IMR-90 (cell line): ENCODE measurements around the gene OR9A4.

Source experiments
- BHLHE40 ChIP-seq: fragments of 150-350 bp; IDR thresholded peaks from 2 replicates; pipeline ENCODE4 v1.6.1; 2016; ENCODE audit warnings: mild to moderate bottlenecking, low read depth, low read length
- CEBPB ChIP-seq: IDR thresholded peaks from 2 replicates; pipeline ENCODE4 v1.6.1; 2012; ENCODE audit warnings: low read depth, low read length, improper control_type of control experiment
- CHD1 ChIP-seq: IDR thresholded peaks from 2 replicates; pipeline ENCODE4 v1.6.1; 2012; ENCODE audit warnings: low read depth, low read length, improper control_type of control experiment
- FOS ChIP-seq: fragments of 150-350 bp; IDR thresholded peaks from 2 replicates; pipeline ENCODE4 v1.6.1; 2016; ENCODE audit warnings: low read depth, low read length
- MXI1 ChIP-seq: IDR thresholded peaks from 2 replicates; pipeline ENCODE4 v1.6.1; 2012; ENCODE audit warnings: low read depth, mild to moderate bottlenecking, low read length, moderate library complexity, borderline replicate concordance
- NFE2L2 ChIP-seq: fragments of 150-350 bp; IDR thresholded peaks from 2 replicates; pipeline ENCODE4 v1.6.1; 2016; ENCODE audit warnings: low read depth, mild to moderate bottlenecking, low read length
- POLR2A ChIP-seq: IDR thresholded peaks from 2 replicates; pipeline ENCODE4 v1.6.1; 2012; ENCODE audit warnings: mild to moderate bottlenecking, low read depth, low read length
- RAD21 ChIP-seq: IDR thresholded peaks from 2 replicates; pipeline ENCODE4 v1.6.1; 2012; ENCODE audit warnings: low read length, improper control_type of control experiment
- RFX5 ChIP-seq: IDR thresholded peaks from 2 replicates; pipeline ENCODE4 v1.8.0; 2012; ENCODE audit warnings: low read depth, mild to moderate bottlenecking, low read length, moderate library complexity
- SMC3 ChIP-seq: fragments of 150-350 bp; IDR thresholded peaks from 2 replicates; pipeline ENCODE4 v1.6.1; 2016; ENCODE audit warnings: low read depth, mild to moderate bottlenecking, antibody characterized with exemption, low read length, moderate library complexity
- TF ChIP-seq, protein P1 (sequence below): conservative IDR thresholded peaks from 2 replicates; pipeline ENCODE4 v1.5.1; 2012; ENCODE audit warnings: mild to moderate bottlenecking, low read depth, low read length, improper control_type of control experiment
- TF ChIP-seq, protein P2 (sequence below): fragments of 150-350 bp; IDR thresholded peaks from 2 replicates; pipeline ENCODE4 v1.6.1; 2016; ENCODE audit warnings: low read depth, mild to moderate bottlenecking, low read length, moderate library complexity, borderline replicate concordance
- TF ChIP-seq, protein P3 (sequence below): fragments of 150-350 bp; IDR thresholded peaks from 2 replicates; pipeline ENCODE4 v1.6.1; 2017; ENCODE audit warnings: mild to moderate bottlenecking, antibody characterized with exemption, low read length, low read depth

DNA sequence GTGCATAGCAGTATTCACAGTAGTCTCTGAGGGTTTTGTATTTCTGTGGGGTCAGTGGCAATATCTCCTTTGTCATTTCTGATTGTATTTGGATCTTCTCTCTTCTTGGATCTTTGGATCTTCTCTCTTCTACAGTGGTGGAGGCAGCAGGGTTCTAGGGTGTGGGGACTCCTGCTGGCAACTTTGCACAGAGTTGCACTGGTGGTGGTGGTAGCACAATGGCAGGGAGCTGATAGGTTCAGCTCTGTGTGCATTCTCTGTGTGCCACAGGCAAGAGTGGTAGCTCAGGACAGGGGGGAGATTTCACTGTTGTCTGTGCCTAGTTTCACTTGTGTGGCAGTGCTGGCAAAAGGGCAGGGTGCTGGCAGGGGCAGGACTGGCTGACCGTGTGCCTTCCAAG is 39.8 kb upstream of the OR9A4 start:
- TF ChIP-seq, protein P1, sequence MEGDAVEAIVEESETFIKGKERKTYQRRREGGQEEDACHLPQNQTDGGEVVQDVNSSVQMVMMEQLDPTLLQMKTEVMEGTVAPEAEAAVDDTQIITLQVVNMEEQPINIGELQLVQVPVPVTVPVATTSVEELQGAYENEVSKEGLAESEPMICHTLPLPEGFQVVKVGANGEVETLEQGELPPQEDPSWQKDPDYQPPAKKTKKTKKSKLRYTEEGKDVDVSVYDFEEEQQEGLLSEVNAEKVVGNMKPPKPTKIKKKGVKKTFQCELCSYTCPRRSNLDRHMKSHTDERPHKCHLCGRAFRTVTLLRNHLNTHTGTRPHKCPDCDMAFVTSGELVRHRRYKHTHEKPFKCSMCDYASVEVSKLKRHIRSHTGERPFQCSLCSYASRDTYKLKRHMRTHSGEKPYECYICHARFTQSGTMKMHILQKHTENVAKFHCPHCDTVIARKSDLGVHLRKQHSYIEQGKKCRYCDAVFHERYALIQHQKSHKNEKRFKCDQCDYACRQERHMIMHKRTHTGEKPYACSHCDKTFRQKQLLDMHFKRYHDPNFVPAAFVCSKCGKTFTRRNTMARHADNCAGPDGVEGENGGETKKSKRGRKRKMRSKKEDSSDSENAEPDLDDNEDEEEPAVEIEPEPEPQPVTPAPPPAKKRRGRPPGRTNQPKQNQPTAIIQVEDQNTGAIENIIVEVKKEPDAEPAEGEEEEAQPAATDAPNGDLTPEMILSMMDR, result no peak
- no peak for TF ChIP-seq CHD1
- no peak for TF ChIP-seq BHLHE40
- no peak for TF ChIP-seq FOS
- TF ChIP-seq RFX5, result no peak
- TF ChIP-seq POLR2A, result no peak
- no peak for TF ChIP-seq NFE2L2
- TF ChIP-seq, protein P2, sequence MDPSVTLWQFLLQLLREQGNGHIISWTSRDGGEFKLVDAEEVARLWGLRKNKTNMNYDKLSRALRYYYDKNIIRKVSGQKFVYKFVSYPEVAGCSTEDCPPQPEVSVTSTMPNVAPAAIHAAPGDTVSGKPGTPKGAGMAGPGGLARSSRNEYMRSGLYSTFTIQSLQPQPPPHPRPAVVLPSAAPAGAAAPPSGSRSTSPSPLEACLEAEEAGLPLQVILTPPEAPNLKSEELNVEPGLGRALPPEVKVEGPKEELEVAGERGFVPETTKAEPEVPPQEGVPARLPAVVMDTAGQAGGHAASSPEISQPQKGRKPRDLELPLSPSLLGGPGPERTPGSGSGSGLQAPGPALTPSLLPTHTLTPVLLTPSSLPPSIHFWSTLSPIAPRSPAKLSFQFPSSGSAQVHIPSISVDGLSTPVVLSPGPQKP, result no peak
- TF ChIP-seq RAD21, result no peak
- no peak for TF ChIP-seq CEBPB
- no peak for TF ChIP-seq MXI1
- TF ChIP-seq SMC3, result no peak
- TF ChIP-seq, protein P3, sequence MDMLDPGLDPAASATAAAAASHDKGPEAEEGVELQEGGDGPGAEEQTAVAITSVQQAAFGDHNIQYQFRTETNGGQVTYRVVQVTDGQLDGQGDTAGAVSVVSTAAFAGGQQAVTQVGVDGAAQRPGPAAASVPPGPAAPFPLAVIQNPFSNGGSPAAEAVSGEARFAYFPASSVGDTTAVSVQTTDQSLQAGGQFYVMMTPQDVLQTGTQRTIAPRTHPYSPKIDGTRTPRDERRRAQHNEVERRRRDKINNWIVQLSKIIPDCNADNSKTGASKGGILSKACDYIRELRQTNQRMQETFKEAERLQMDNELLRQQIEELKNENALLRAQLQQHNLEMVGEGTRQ, result no peak
